Embryonic facial prominence (tissue), 1 donor: ENCODE measurements around the gene LRRC4C.
"Not testable (repeated sequence)": the region's sequence is repeated elsewhere in the genome, so short reads cannot be mapped to it uniquely, and the experiment has no call there.

Experiments
- DNase-seq: peaks from one replicate; pipeline ENCODE4 v3.0.0-alpha.2; 2016; ENCODE audit errors: extremely low spot score

The LRRC4C gene

GRCh38 chr11:40179541-40179940 lies 1279.9 kb downstream of the LRRC4C start:
- no peak for DNase-seq

DNA sequence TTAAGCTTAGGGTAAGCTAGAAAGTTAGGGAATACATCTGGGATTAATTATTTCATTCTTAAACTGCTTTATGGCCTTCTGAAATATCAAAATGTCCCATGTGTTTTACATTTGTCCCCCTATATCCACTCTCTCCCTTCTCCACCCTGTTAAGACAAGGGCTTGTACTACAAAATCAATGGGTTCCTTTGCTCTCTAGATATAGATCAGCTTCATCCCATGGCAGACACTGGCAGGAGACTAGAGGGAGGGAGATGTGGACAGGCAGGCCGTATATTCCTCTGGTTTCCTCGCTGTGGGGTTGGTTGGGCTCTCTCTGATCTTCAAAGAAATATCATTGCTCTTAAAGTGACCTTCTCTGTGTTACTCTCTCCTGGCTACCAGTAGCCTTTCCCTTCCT lies 1281.0 kb downstream of the LRRC4C start:
- DNase-seq = no peak

DNA sequence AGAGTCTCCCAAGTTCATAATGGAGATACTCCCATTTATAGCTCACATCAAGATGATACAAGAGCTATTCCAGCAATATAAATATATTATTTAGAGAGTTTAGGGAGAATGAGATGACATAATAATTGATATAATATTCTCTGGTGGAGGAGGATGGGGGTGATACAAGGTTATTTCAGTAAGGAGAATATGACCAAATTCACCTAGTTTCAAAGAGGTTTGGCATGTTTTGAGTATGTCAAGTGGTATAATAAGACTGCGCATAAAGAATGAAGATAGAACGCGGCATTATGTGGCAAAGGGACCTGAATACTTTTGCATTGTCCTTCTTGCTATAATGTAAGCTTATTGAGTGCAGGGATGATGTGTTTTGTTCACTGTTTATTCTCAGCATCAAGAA lies 1283.5 kb downstream of the LRRC4C start:
- DNase-seq = no peak

DNA sequence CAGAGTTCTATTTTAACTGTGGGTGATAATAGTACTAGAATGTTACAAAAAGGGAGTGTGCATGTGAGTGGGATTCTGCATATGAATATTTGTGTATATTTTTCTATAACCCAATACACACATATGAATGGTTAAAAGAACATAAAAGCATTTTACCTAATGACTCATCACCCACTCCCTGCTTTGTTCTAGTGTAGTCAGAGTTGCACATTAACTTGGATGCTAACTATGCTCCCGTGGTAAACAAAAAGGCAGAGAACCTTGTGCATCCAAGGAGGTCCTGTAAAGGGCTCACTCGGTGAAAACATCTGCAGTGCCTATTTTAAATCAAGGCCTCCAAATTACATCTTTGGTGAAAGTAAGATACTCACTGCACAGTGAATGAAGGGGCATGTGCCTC lies 1289.4 kb downstream of the LRRC4C start:
- no peak for DNase-seq

DNA sequence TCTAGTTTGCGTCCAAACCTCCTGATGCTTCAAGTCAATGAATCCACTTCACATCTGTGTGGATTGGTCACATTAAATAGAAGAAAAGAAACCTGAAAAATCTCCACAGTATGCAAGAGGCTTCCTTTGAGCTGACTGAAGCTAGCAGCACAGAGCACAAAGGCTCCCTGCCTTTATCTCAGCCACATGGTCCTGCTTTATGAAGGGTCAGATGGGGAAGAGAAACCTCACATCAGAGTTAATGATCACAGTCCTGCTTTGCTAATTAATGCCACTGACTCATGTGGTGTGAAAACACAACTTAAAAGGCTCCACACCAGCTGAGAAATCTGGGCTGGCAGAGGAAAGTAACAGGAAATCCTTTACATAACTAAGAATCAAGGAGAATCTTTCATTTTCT lies 1291.0 kb downstream of the LRRC4C start:
- DNase-seq = no peak

DNA sequence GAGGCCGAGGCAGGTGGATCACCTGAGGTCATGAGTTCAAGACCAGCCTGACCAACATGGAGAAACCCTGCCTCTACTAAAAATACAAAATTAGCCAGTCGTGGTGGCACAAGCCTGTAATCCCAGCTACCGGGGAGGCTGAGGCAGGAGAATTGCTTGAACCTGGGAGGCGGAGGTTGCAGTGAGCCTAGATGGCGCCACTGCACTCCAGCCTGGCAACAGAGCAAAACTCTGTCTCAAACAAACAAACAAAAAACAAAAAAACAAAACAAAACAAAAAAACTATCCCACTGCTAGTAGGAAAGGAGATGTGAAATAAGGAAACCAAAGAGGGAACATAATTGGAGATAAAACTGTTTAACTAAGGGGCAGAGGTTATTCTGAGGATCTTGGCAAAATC lies 1291.6 kb downstream of the LRRC4C start:
- not testable (repeated sequence) for DNase-seq

DNA sequence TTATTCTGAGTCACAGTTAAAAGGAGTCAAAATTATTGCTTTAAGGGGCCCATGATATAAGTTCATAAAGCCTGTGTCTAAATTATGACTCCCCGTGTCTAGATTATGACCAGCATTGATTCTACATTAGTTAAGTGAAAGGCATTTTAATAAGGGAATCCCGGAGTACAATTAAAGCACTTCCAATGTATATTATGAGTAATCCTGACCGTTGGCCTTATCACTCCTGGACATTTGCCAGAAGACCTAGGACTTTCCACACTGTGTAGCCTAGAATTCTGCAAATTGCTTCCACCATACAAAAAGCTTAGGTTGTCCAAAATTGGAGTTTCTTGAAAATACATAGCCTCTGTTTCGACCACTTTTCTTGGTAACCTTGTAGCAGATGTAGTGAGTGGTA lies 1292.6 kb downstream of the LRRC4C start:
- no peak for DNase-seq

DNA sequence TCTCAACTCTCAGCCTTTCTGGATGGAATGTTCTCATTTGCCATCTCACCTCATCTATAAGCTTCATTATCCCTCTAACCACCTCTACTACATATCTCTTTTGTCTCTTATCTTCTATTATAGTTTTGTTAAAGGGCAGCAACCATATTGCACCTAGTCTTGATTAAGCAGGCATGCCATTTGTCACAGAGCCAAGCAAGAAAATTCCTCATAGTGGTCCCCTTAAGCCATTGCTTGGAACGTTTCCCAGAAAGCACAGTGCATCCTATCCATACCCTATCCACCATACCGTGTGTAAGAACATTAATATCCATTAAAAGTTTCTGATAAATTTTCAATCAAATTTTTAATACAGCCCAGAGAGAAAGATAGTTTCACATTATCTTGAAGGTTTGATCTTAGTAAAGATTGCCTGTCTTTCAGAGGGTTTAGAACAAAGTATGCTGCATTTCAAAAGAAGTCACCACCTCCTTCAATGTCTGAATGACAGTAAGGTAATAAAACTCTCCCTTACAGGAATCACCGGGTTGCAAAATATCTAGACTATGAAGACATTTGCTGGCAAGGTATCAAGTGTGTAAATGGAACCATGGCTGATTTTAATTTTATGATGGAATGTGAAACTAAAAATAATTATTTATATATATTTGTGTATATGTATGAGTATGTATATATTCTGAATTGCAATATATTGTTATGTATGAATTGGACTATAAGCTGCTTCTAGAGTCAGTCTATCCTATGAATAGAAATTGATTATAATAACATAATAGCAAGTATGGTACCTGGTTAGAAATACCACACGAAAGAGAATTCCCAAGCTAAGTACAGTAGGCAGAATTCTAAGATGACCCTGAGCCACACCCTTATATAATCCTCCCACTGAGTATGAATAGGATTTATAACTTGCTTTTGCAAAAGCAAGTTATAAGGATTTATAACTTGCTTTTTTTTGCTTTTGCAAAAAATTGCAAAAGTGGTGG lies 1296.3 kb downstream of the LRRC4C start:
- no peak for DNase-seq

DNA sequence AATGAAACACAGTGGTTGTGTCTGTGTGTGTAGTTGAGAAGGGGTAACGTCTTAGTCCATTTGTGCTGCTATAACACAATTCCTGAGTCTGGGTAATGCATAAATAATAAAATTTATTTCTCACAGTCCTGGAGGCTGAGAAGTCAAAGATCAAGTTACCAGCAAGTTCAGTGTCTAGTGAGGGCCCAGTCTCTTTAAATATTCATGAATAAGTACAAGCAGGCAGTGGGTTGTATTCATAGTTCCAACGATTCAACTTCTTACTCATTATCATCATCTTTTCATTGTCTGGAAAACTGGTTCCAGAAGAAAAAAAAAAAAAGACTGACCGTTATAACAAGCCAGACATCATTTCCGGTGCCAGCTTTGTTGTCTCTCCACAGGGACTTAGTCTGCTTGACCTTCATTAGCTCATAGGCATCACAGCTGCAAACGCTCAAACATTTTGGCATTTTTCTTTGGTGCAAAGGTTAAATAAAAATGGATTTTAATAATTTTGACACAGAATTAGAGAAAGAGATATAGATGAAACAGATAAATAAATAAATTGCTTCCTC lies 1297.5 kb downstream of the LRRC4C start:
- no peak for DNase-seq

DNA sequence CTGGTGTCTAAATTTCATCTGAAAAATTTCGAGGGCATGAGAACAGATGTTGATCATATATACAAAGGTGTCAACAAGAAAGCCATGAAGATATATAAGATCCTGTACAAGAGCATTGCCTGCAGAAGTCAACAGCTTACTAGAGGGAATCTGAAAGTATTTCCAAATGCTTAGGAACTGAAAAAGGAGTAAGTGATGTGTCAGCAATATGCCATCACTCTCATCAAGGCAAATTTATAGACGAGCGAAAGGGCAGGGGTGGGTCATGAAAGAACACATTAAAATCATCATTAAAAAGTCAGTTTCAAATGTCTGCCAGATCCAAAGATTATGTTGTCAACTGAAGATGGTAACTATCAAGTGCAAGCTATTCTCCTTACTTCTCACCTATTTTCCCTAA lies 1299.0 kb downstream of the LRRC4C start:
- DNase-seq = no peak

GRCh38 chr11:40149721-40150120 lies 1309.7 kb downstream of the LRRC4C start:
- DNase-seq = no peak

GRCh38 chr11:40140560-40140959 lies 1318.9 kb downstream of the LRRC4C start:
- no peak for DNase-seq

- no peak for DNase-seq
Observed at GRCh38 chr11:40139536-40139935, 1319.9 kb downstream of the LRRC4C start.

GRCh38 chr11:40139066-40139465 lies 1320.4 kb downstream of the LRRC4C start:
- no peak for DNase-seq

DNA sequence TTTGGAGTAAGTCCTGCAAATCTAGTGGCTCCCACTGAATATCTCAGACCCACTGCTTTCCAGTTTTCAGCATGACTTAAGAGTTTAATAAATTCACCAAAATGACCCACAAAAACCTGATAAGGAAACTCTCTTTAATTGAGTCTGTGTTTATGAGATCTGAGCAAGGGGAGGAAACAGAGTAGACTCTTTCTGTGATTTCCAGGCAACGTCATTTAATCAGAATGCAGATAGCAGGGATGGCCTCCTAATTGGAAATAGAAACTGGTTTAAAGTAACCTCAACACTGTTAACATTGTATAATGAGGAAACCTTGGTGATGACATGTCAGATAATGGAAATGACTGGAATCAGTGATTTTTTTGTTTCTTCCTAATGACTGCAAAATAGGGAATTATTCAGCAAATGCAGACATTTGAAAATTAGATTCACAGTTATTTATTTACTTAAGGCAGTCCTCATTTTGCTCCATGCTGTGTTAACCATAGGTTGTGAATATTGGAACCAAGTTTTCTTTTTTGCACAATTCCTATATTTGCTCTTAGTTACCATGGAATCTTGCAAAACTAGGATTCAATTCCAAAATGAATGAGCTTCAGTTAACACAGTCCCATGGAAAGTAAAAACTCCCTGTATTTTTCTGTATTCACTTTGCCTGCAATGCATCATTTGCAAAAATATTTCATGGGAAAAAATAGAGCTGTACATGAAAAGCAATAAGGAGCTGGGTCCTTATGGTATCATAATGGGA lies 1324.5 kb downstream of the LRRC4C start:
- DNase-seq = no peak

- DNase-seq = no peak
Observed at GRCh38 chr11:40133498-40133897, 1326.0 kb downstream of the LRRC4C start.

DNA sequence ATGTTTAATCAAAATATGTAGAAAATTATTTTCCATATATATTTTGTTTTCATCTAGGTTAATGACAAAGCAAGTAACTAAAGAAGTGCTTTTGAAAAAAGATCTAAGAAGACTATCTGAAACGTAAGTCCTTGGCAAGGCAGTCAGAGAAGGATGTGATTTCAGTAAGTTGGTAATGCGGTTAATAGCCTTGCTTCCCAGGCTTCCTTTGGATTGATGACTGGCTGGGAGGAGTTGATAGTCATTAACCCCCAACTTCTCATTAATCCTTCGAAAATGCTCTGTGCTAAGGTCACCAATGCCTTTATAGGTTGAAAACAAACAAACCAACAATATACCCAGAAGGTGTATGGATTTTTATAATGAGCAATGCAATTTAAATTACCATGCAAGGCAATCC lies 1326.5 kb downstream of the LRRC4C start:
- DNase-seq = no peak

DNA sequence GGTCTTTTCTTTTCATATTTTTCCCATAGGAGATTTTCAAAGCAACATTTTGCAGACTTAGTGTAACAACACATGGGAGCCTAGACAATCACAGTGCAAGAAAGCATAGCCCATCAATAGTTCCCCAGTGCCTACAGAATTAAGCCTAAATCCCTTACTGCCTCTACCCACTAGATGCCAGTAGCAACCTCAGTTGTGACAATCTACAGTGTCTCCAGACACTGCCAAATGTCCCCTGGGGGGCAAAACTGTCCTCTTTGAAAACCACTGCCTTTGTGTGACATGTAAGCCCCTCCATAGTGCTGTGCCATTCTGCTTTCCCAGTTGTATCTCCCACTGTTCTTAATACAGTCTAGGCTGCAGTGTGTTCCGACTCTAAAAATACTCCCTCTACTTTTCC lies 1329.0 kb downstream of the LRRC4C start:
- DNase-seq = no peak

DNA sequence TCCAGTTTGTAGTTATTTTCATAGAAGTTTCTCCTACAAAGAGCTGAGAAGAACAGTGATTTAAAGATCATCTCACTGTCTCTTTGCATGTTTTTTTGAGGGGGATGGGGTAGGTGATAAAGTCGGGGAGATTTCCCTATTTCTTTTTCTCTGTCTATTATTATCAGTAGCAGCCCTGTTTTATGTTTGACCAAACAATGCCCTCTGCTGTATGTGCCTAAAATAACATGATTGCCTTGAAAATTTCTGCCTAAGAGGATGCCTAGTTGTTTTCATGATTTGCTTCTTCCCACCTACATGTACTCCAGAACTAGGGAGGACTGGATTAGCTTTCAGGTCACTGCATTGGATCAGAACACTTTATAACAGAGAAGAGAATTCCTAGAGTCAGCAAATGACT lies 1330.2 kb downstream of the LRRC4C start:
- DNase-seq = peak; percentile 24

DNA sequence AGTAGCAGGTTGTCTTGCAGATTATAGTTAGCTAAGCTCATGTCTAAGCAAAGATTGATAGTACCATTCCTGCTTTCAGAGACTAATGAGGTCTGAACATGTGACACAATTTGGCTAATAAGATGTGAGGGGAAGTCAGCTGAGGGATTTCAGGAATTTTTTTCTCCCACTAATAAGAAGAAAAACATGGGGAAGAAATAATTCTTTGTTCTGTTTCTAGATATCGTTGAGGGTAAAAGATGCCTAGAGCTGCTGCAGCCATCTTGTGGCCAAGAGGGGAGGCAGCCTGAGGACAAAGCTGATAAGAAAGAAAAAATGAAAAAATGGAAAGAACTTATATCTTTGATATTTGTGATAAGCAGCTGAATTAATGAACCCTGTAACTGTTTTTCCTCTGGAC lies 1334.4 kb downstream of the LRRC4C start:
- no peak for DNase-seq

DNA sequence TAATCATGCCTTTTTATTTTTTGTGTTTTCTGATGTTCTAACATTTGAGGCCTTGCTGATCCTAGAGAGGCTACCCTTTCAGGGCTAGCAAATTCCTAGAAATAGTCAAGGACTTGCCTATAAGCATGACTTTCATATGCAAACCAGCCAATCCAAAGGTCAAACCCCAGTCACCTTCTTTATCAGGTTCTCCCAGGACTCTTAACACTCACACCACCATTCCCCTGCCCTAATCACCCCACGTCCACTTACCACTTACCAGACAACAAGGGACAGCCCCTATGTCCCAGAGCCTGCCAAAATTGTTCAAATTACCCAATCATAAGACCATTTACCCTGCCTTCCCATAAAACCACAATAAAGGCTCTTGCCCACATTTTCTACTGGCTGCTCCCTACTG lies 1339.8 kb downstream of the LRRC4C start:
- no peak for DNase-seq

- DNase-seq = no peak
Observed at GRCh38 chr11:40118780-40119179, 1340.7 kb downstream of the LRRC4C start.

- DNase-seq = no peak
Observed at GRCh38 chr11:40118026-40118425, 1341.4 kb downstream of the LRRC4C start.
